HL-60 (cell line): Measurements from ENCODE around the gene BCL7A.

Experiments
- DNase-seq, 2 experiments: peaks; one replicate each; pipeline ENCODE4 v3.0.0-alpha.2; 2010 to 2020; ENCODE audit warnings: low read depth in 1 of 2, low spot score in 1 of 2
- H3K27ac ChIP-seq: fragments of 250-450 bp; sonication (Bioruptor Pico); replicated peaks from 2 replicates; pipeline ENCODE4 v1.5.1; 2020; ENCODE audit warnings: mild to moderate bottlenecking, moderate library complexity
- H3K27me3 ChIP-seq: fragments of 250-450 bp; sonication (Bioruptor Pico); 2 replicates; pipeline ENCODE4 v1.5.1; 2021; ENCODE audit warnings: mild to moderate bottlenecking, moderate library complexity; ENCODE audit not compliant: insufficient read depth, poor library complexity, severe bottlenecking
- H3K4me3 ChIP-seq: replicated peaks from 2 replicates; pipeline ENCODE4 v1.5.1; 2011; ENCODE audit warnings: mild to moderate bottlenecking, control low read depth, low read length; ENCODE audit not compliant: insufficient read depth
- GABPA ChIP-seq: IDR thresholded peaks from 2 replicates; pipeline ENCODE4 v1.6.1; 2012; ENCODE audit warnings: low read depth
- POLR2AphosphoS5 ChIP-seq: IDR thresholded peaks from 2 replicates; pipeline ENCODE4 v1.6.1; 2012; ENCODE audit warnings: low read depth
- SPI1 ChIP-seq: IDR thresholded peaks from 2 replicates; pipeline ENCODE4 v1.6.1; 2012; ENCODE audit warnings: low read depth, mild to moderate bottlenecking, borderline replicate concordance
- TF ChIP-seq, protein P1 (sequence below): IDR thresholded peaks from one replicate; pipeline ENCODE4 v1.5.1; 2011; ENCODE audit warnings: low read length, control low read depth, inconsistent platforms; ENCODE audit not compliant: insufficient read depth
- TF ChIP-seq, protein P2 (sequence below): IDR thresholded peaks from 2 replicates; pipeline ENCODE4 v1.6.1; 2012; ENCODE audit warnings: low read depth; ENCODE audit not compliant: insufficient replicate concordance

Gene BCL7A

DNA sequence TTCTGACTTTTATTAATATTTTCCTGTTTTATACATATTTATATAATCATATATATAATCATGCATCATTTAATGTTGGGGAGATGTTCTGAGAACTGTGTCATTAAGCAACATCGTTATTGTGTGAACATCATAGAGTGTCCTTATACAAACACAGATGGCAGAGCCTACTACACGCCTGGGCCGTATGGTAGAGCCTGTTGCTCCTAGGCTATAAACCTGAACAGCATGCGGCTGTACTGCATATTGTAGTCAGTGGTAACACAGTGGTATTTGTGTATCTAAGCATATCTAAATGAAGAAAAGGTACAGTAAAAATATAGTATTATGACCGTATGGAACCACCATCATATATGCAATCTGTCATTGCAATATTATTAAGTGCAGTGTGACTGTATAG lies 44.7 kb upstream of the BCL7A start:
- DNase-seq, result no peak
- Histone ChIP-seq H3K4me3 (no peak overlapping the region), H3K27me3 (no peaks in the 10 kb centered on the region), H3K27ac (no peak overlapping the region)
- TF ChIP-seq, protein P1, sequence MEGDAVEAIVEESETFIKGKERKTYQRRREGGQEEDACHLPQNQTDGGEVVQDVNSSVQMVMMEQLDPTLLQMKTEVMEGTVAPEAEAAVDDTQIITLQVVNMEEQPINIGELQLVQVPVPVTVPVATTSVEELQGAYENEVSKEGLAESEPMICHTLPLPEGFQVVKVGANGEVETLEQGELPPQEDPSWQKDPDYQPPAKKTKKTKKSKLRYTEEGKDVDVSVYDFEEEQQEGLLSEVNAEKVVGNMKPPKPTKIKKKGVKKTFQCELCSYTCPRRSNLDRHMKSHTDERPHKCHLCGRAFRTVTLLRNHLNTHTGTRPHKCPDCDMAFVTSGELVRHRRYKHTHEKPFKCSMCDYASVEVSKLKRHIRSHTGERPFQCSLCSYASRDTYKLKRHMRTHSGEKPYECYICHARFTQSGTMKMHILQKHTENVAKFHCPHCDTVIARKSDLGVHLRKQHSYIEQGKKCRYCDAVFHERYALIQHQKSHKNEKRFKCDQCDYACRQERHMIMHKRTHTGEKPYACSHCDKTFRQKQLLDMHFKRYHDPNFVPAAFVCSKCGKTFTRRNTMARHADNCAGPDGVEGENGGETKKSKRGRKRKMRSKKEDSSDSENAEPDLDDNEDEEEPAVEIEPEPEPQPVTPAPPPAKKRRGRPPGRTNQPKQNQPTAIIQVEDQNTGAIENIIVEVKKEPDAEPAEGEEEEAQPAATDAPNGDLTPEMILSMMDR, result no peak
- TF ChIP-seq, protein P2, sequence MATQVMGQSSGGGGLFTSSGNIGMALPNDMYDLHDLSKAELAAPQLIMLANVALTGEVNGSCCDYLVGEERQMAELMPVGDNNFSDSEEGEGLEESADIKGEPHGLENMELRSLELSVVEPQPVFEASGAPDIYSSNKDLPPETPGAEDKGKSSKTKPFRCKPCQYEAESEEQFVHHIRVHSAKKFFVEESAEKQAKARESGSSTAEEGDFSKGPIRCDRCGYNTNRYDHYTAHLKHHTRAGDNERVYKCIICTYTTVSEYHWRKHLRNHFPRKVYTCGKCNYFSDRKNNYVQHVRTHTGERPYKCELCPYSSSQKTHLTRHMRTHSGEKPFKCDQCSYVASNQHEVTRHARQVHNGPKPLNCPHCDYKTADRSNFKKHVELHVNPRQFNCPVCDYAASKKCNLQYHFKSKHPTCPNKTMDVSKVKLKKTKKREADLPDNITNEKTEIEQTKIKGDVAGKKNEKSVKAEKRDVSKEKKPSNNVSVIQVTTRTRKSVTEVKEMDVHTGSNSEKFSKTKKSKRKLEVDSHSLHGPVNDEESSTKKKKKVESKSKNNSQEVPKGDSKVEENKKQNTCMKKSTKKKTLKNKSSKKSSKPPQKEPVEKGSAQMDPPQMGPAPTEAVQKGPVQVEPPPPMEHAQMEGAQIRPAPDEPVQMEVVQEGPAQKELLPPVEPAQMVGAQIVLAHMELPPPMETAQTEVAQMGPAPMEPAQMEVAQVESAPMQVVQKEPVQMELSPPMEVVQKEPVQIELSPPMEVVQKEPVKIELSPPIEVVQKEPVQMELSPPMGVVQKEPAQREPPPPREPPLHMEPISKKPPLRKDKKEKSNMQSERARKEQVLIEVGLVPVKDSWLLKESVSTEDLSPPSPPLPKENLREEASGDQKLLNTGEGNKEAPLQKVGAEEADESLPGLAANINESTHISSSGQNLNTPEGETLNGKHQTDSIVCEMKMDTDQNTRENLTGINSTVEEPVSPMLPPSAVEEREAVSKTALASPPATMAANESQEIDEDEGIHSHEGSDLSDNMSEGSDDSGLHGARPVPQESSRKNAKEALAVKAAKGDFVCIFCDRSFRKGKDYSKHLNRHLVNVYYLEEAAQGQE, result no peak

DNA sequence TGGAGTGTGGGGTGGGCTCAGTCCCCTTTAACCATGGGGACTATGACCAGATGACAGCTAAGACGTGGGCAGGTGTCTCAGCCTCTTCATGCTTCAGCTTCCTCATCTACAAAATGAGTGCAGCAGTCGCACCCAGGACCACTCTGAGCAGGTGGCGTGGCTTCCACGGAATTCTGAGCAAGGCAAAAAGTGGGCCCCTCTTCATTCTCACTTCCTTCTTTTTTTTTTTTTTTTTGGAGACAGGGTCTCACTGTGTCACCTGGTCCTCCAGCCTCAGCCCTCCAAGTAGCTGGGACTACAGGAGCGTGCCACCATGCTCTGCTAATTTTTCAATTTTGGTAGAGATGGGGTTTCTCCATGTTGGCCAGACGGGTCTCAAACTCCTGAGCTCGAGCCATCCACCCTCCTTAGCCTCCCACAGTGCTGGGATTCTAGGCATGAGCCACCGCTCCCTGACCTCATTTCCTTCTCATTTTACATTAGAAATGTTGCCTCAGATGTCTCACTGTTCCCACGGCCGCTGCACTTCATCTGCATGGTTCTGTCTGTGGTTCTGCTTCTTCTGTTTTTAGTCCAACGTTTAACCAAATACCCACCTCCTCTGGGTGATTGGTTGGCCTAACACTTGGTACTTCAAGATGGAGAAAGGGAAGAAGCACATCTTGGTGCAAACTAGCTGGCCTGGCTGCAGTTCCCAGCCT lies 41.3 kb upstream of the BCL7A start:
- no peaks in the 10 kb centered on the region for H3K27me3 ChIP-seq
- H3K27ac ChIP-seq, result no peak overlapping the region
- no peak overlapping the region for H3K4me3 ChIP-seq
- peak; percentile 35 to 67 for DNase-seq
- TF ChIP-seq SPI1, result peak; percentile 9; the same call in 1 of the 2 replicates
- TF ChIP-seq, protein P2, result no peak
- TF ChIP-seq GABPA, result no peak
- TF ChIP-seq POLR2AphosphoS5, result no peak
- TF ChIP-seq, protein P1, result no peak

DNA sequence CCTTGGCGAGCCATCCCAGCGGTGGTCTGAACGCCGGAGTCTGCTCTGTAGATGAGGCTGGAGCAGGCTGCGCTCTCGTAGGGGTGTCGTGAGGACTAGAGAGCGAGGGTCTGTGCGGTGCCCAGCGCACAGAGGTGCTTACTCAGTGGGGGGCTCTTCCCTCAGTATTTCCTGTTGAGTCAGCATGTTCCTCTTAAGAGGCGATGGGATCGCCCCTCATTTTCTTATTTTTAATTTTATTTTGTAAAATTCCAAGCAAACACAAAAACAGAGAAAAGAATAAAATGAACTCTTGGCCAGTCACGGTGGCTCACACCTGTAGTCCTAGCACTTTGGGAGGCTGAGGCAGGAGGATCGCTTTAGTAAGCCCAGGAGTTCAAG lies 40.8 kb upstream of the BCL7A start:
- no peak for DNase-seq
- no peak overlapping the region for H3K4me3 ChIP-seq
- no peak overlapping the region for H3K27ac ChIP-seq
- no peak for TF ChIP-seq SPI1
- TF ChIP-seq, protein P2, result no peak
- TF ChIP-seq GABPA, result no peak
- TF ChIP-seq, protein P1, result no peak
- no peak for TF ChIP-seq POLR2AphosphoS5
- H3K27me3 ChIP-seq, result no peaks in the 10 kb centered on the region
